KG1 (cell line): ENCODE results near the gene TNFRSF14.

Source experiments
- DNase-seq: peaks from one replicate; lab custom pipeline; 2025; lab: John Stamatoyannopoulos, UW

Gene TNFRSF14

GRCh38 chr1:2523191-2523890 is 32.8 kb upstream of the TNFRSF14 start:
- DNase-seq: no peak

- DNase-seq: no peak
These were observed 32.1 kb upstream of the TNFRSF14 start for GRCh38 chr1:2523891-2524609.

- no peak for DNase-seq
These were observed 30.6 kb upstream of the TNFRSF14 start for GRCh38 chr1:2525572-2525919.

GRCh38 chr1:2525920-2526823 is 30.0 kb upstream of the TNFRSF14 start, which contains the start of gene PANK4:
Gene PANK4, minus strand, starts transcription at chr1:2526596. Its CDS starts 9 bp downstream, at chr1:2526587.
- DNase-seq: peak; percentile 73

- DNase-seq: no peak
These were observed 29.2 kb upstream of the TNFRSF14 start for GRCh38 chr1:2526824-2527555.

- no peak for DNase-seq
These were observed 28.7 kb upstream of the TNFRSF14 start for GRCh38 chr1:2527556-2527860.

- no peak for DNase-seq
These were observed 28.2 kb upstream of the TNFRSF14 start for GRCh38 chr1:2528016-2528415.

- no peak for DNase-seq
These were observed 27.6 kb upstream of the TNFRSF14 start for GRCh38 chr1:2528611-2528965.

GRCh38 chr1:2528966-2529783 is 27.0 kb upstream of the TNFRSF14 start:
- DNase-seq: no peak

GRCh38 chr1:2529784-2530512 is 26.2 kb upstream of the TNFRSF14 start, which contains the start of gene HES5:
Gene HES5, minus strand, starts transcription at chr1:2530263. Its CDS starts 99 bp downstream, at chr1:2530164.
- no peak for DNase-seq

- DNase-seq: no peak
These were observed 25.4 kb upstream of the TNFRSF14 start for GRCh38 chr1:2530513-2531361.

- no peak for DNase-seq
These were observed 23.5 kb upstream of the TNFRSF14 start for GRCh38 chr1:2532485-2533160.

GRCh38 chr1:2533365-2533764 is 22.8 kb upstream of the TNFRSF14 start:
- no peak for DNase-seq

- no peak for DNase-seq
These were observed 21.9 kb upstream of the TNFRSF14 start for GRCh38 chr1:2534315-2534686.

- no peak for DNase-seq
These were observed 21.3 kb upstream of the TNFRSF14 start for GRCh38 chr1:2534687-2535441.

- no peak for DNase-seq
These were observed 20.7 kb upstream of the TNFRSF14 start for GRCh38 chr1:2535455-2535854.

- no peak for DNase-seq
These were observed 20.2 kb upstream of the TNFRSF14 start for GRCh38 chr1:2535981-2536380.

GRCh38 chr1:2537784-2538115 is 18.4 kb upstream of the TNFRSF14 start:
- DNase-seq: no peak
